NCI-H2227 treated with DMSO at 0.1 percent for 48 hours (cell line): ENCODE data around the gene CALN1.
"Not testable (repeated sequence)": the region's sequence is repeated elsewhere in the genome, so short reads cannot be mapped to it uniquely, and the experiment has no call there.

ENCODE experiments used
- DNase-seq: peaks from one replicate; lab custom pipeline; 2025; lab: John Stamatoyannopoulos, UW

CALN1 gene

GRCh38 chr7:71865172-71865571 is 547.0 kb downstream of the CALN1 start:
- DNase-seq: no peak

DNA sequence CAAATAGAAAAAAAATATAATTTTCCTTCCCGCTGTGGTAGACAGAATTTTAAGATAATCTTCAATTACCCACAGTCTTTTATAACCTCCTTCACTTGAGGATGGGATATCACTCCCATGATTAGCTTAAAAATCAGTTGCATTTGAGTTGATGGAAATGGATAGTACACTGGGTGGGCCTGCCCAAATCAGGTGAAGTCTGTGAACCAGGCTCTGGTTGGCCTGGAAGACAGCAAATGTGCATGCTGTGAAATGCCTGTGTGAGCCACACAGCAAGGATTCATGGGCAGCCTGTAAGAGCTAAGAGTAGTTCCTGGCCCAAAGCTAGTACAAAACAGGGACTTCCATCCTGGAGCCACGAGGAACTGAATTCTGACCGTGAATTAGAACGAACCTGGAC is 548.0 kb downstream of the CALN1 start:
- DNase-seq: no peak

- DNase-seq: no peak
Observed at GRCh38 chr7:71860572-71860971, 551.6 kb downstream of the CALN1 start.

DNA sequence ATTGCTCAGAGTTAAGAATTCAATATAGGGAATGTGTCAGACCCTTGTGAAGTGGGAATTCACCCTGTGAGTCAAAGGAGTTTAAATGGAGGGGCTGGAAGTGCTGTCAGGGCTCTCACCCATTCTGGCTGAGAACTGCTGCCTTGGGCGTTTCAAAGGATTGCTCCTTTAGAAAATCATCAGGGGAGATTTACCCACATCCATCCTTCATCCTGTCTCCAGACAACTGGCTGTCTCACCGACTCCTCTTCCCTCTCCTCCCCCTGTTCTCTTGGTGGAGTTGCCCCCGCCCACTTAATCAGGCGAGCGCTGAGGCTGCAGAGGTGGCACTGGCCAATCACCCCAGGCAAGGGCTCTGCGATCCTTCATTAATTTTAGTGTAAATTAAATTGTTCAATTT is 554.8 kb downstream of the CALN1 start:
- DNase-seq: no peak

DNA sequence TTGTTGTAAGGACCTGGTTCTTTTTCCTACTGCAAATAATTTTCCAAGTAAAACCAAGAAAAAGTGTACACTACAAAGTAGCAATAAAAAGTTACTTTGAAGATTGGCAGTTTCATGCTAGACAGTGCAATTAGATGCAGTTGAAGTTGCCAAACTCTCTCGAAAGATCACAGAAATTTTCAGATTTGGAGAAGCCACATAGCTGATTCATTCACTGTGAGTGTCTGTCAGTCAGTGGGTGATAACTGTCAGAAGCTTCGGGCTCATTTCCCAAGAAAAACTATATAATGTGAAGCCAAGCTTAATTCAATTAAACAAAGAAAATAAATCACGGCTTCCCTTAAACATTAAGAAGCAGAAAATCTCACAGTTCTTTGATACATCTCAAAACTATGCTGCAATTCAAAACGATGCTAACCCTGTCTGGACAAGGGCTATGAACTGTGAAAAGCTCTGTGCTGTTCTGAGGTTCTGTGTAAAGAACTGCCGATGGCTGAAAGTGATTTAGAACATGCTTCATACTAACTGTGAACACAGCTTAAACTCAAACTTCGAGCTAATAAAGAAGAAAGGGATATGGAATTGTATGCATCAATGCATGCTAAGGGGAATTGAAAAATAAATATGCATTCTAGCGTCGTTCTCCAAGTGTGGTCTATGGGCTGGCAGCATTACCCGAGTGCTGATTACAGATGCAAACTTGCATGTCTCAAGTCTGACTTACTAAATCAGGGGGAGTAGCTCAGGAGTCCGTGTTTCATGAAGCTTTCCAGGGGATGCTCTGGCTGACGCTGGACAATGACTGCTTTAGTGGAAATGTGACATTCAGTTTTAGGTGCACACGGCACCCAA is 557.4 kb downstream of the CALN1 start:
- DNase-seq: no peak

- DNase-seq: no peak
Observed at GRCh38 chr7:71851776-71852498, 560.2 kb downstream of the CALN1 start.

DNA sequence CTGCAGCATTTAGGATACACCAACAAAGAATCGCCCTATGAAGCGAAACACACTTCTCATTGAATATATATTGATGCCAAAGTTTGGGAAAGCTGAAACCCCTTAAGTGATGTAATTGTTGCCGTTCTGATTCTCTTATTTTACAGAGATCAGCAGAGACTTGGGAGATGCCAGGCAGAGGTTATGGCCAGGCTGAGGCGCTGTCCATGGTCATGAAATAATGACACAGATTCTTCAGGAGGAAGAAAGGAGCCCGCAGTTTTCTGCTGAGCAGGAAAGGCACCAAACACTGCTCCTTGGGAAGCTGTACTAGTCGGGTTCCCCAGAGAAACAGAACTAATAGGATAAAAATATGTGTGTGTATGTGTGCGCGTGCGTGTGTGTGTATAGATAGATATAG is 566.0 kb downstream of the CALN1 start:
- no peak for DNase-seq

- no peak for DNase-seq
Observed at GRCh38 chr7:71843676-71844075, 568.5 kb downstream of the CALN1 start.

GRCh38 chr7:71842786-71843185 is 569.4 kb downstream of the CALN1 start:
- no peak for DNase-seq

DNA sequence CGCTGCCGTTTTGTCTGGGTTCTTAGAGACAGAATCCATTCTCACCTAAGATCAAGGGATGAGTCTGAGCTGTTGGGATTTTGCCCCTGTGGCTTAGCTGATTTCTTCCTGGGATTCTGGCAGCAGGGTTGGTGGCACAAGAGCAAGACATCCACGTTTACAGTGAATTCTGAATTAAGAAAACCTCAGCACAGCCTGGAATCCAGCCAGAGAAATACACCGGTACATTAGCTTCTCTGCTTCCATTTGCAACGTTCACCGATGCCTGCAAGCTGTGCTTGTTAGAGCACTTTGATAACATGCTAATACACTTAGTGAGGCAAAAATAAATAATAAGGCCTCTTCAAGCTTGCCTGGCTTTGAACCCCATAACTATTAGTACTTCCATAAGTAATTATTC is 569.8 kb downstream of the CALN1 start:
- no peak for DNase-seq

- no peak for DNase-seq
Observed at GRCh38 chr7:71835056-71835455, 577.1 kb downstream of the CALN1 start.

DNA sequence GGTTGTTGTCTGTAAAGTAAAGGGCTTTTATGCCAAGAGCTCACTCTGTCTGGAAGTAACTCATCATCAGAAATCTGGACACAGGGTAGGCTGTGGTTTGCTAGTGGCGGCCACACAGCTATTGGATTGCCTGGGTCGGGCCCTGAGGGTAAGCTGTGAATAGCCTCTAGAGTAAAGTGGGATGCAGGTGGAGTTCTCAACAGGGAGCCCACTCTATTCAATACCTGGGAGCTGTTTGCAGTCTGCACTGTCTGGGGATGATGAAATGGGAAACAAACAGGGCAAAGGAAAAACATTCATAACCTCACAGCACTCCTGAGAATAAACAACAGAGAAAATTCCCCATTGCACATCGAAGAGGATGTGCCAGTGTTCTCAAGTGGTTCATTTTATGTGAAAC is 582.6 kb downstream of the CALN1 start:
- DNase-seq: no peak

DNA sequence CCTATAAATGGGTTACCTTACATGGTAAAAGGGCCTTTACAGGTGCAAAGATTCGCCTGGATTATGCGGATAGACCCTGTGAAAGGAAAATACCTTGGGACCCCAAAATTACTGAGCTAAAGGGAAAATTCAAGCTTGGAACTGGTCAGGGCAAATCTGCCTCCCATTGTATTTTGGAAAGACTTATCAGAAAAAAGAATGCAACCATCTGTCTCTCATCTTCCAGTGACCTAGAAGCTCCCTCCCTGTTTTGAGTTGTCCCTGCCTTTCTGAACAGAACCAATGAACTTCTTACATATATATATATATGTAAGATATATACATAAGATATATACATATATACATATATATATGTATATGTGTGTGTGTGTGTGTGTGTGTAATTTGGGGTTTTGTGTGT is 583.8 kb downstream of the CALN1 start:
- no peak for DNase-seq

DNA sequence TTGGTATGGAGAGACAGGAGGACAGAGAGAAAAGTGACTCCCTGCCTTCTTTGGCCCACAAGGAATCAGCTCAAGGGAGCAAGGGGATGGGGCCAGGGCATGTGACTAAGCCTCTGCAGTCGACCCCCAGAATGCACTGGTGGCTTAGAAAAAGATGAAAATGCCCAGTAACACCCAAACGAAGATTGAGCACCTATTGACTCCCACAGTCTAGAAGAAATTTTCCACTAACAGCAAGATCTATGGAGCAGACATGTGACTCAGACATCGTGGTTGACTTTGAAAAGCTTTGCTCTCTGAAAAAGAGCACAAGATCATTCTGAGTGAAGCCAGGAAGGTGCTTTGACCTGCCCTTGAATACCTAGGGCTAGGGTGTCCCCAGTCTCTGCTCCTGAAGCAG is 586.0 kb downstream of the CALN1 start:
- DNase-seq: no peak

- no peak for DNase-seq
Observed at GRCh38 chr7:71824006-71824760, 588.0 kb downstream of the CALN1 start.

- not testable (repeated sequence) for DNase-seq
Observed at GRCh38 chr7:71822406-71822805, 589.7 kb downstream of the CALN1 start.

GRCh38 chr7:71817916-71818315 is 594.2 kb downstream of the CALN1 start:
- no peak for DNase-seq

GRCh38 chr7:71808115-71808514 is 604.0 kb downstream of the CALN1 start:
- no peak for DNase-seq

DNA sequence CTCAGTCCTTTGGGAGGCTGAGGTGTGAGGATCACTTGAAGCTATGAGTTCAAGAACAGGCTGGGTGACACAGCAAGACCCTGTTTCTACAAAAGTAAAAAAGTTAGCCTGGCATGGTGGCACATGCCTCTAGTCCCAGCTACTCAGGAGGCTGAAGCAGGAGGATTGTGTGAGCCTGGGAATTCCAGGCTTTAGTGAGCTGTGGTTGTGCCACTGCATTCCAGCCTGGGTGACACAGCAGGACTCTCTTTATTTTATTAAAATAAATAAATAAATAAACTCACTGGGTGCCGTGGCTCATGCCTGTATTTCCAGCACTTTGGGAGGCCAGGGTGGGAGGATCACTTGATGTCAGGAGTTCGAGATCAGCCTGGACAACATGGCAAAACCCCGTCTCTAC is 607.9 kb downstream of the CALN1 start:
- no peak for DNase-seq

GRCh38 chr7:71801976-71802375 is 610.2 kb downstream of the CALN1 start:
- no peak for DNase-seq

- no peak for DNase-seq
Observed at GRCh38 chr7:71800321-71800720, 611.8 kb downstream of the CALN1 start.

DNA sequence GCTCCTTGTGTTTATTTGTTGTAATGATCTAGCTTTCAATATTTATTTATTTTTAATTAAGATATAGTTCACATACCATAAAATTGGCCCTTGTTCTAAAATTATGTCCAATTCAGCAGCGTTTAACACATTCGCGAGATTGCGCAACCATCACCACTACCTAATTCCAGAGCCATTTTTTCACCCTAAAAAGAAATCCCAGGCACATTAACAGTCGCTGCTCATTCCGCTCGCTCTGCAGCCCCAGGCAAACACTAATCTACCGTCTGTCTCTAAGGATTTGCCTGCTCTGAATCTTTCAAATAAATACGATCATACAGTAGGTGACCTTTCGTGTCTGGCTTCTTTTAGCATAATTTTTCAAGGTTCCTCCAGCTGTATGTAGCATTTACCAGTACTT is 616.7 kb downstream of the CALN1 start:
- DNase-seq: no peak

DNA sequence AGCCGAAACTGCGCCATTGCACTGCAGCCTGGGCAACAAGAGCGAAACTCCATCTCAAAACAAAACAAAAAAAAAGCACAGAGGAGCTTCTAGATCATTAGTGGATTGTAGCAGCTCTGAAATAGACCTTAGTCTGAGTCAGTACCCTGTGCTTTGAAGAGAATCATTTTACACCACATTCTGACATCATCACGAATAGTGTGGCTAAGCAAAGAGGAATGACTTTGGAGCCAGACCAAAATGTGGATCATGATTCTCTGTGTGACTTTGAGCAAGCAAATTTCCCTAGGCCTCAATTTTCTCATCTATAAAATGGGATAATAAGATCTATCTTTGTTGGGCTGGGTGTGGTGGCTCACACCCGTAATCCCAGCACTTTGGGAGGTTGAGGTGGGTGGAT is 618.9 kb downstream of the CALN1 start:
- no peak for DNase-seq
